ENCODE measurements around the gene DSCAM. TPM values are rescaled to one million over a fixed set of nuclear protein-coding genes. Genes with fewer than 3 reads are reported as not detected.

Gene DSCAM
- total RNA-seq, 2 experiments from 2014 or later: not detected

GRCh38 chr21:40345711-40346321, 501.1 kb downstream of the DSCAM start:
- ChIA-PET POLR2A (no interaction called here), CTCF (no interaction called here)
- Histone ChIP-seq H3K27ac (ENCODE audit: low read depth in 1 of 2, low read length in 2 of 2) (no peak overlapping the region), H3K36me3 (ENCODE audit: insufficient read depth, low read length) (no peaks in the 10 kb centered on the region), H3K4me3 (ENCODE audit: low read length) (no peak overlapping the region), H3K27me3 (ENCODE audit: control insufficient read depth in 1 of 2, insufficient read depth in 2 of 2, low read length in 2 of 2) (no peaks in the 10 kb centered on the region), H3K4me1 (ENCODE audit: insufficient read depth, low read length) (no peaks in the 10 kb centered on the region), H3K9me3 (ENCODE audit: control insufficient read depth in 1 of 2, insufficient read depth in 1 of 2, low read length in 2 of 2) (peaks cover 0 to 4% of the 10 kb centered on the region in 2 experiments)
- Mint-ChIP-seq H3K27me3 (no peaks in the 10 kb centered on the region), H3K27ac (no peak overlapping the region), H3K36me3 (ENCODE audit: low read depth) (no peaks in the 10 kb centered on the region), H3K4me1 (ENCODE audit: low read depth) (no peaks in the 10 kb centered on the region), H3K9me3 (no peaks in the 10 kb centered on the region), H3K4me3 (no peak overlapping the region)
- TF ChIP-seq CTCF (IDR thresholded peaks at IDR 0.05): no peak
- no peak for DNase-seq
- intact Hi-C loops (cut with DNase I, micrococcal nuclease): no loop called here
- ATAC-seq (ENCODE audit: poor library complexity): no peak

DNA sequence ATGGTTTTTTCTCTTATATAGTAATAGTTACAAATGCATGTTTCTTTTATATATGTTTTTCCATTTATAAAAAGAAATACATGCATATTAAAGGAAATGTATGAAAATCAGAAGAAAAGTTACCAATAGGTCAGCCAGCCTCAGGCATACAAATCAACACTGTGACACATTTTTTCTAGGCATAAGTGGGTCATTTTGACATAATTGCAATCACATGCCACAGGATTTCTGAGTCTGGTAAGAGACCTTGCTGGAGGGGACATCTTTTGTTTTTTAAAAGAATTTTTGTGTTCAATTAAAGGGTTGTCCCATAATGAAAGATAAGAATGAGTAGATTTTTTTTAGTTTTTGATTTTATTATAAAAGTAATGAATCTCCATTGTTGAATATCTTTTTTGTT, 506.6 kb downstream of the DSCAM start:
- Mint-ChIP-seq H3K36me3 (ENCODE audit: low read depth) (no peaks in the 10 kb centered on the region), H3K4me1 (ENCODE audit: low read depth) (no peaks in the 10 kb centered on the region), H3K27me3 (no peaks in the 10 kb centered on the region), H3K4me3 (no peak overlapping the region), H3K9me3 (no peaks in the 10 kb centered on the region), H3K27ac (no peak overlapping the region)
- Histone ChIP-seq H3K4me3 (ENCODE audit: low read length) (no peak overlapping the region), H3K27ac (ENCODE audit: low read depth in 1 of 2, low read length in 2 of 2) (no peak overlapping the region), H3K4me1 (ENCODE audit: insufficient read depth, low read length) (no peaks in the 10 kb centered on the region), H3K9me3 (ENCODE audit: control insufficient read depth in 1 of 2, insufficient read depth in 1 of 2, low read length in 2 of 2) (peaks cover 0 to 3% of the 10 kb centered on the region in 2 experiments), H3K36me3 (ENCODE audit: insufficient read depth, low read length) (no peaks in the 10 kb centered on the region), H3K27me3 (ENCODE audit: control insufficient read depth in 1 of 2, insufficient read depth in 2 of 2, low read length in 2 of 2) (no peaks in the 10 kb centered on the region)
- ATAC-seq (ENCODE audit: poor library complexity) (no peak), DNase-seq (no peak)
- TF ChIP-seq CTCF (IDR thresholded peaks at IDR 0.05): no peak
- POLR2A ChIA-PET: no interaction called here
- CTCF ChIA-PET: no interaction called here
- intact Hi-C loops (cut with DNase I, micrococcal nuclease): no loop called here

DNA sequence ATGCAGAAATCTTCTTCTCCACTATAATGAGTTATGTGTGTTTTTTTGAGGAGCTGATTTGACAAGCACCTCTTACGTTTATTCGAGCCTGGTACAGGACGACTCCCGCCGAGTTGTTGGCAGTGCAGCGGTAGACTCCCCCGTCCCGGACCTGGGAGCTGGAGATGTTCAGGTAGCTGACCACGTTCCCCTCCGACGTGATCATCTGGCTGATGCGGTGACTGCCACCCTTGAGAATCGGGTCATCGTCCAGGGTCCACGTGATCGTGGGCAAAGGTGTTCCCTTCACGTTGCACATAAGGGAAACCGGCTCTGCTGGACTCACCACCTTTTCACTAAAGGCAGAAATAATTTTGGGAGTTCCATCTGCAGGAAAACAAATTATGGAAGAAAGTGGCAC, 507.9 kb downstream of the DSCAM start:
- no peaks in the 10 kb centered on the region for H3K4me1 ChIP-seq (ENCODE audit: insufficient read depth, low read length)
- intact Hi-C loops (cut with DNase I, micrococcal nuclease): no loop called here
- no peaks in the 10 kb centered on the region for H3K36me3 Mint-ChIP-seq (ENCODE audit: low read depth)
- TF ChIP-seq CTCF (IDR thresholded peaks at IDR 0.05): no peak
- peaks cover 5% of the 10 kb centered on the region for H3K27me3 Mint-ChIP-seq
- no peak overlapping the region for H3K27ac Mint-ChIP-seq
- H3K27ac ChIP-seq (ENCODE audit: low read depth in 1 of 2, low read length in 2 of 2): no peak overlapping the region
- ATAC-seq (ENCODE audit: poor library complexity): no peak
- peaks cover 0 to 3% of the 10 kb centered on the region in 2 experiments for H3K9me3 ChIP-seq (ENCODE audit: control insufficient read depth in 1 of 2, insufficient read depth in 1 of 2, low read length in 2 of 2)
- H3K27me3 ChIP-seq (ENCODE audit: control insufficient read depth in 1 of 2, insufficient read depth in 2 of 2, low read length in 2 of 2): no peaks in the 10 kb centered on the region
- H3K4me3 ChIP-seq (ENCODE audit: low read length): no peak overlapping the region
- H3K4me1 Mint-ChIP-seq (ENCODE audit: low read depth): no peaks in the 10 kb centered on the region
- no peaks in the 10 kb centered on the region for H3K36me3 ChIP-seq (ENCODE audit: insufficient read depth, low read length)
- peaks cover 5% of the 10 kb centered on the region for H3K9me3 Mint-ChIP-seq
- DNase-seq: no peak
- H3K4me3 Mint-ChIP-seq: no peak overlapping the region
- ChIA-PET CTCF (no interaction called here), POLR2A (no interaction called here)
